Tibial nerve (tissue), 4 donors: ENCODE measurements around the gene NRCAM.

ENCODE experiments used
- CTCF ChIP-seq, 5 experiments: fragments of 200-600 bp in 3 of 5; fragments of 450-650 bp in 2 of 5; sonication (generic) in 3 of 5; IDR thresholded peaks; one replicate each; pipeline ENCODE4 v1.5.1; 2016 to 2019; ENCODE audit warnings: antibody characterized with exemption in 5 of 5, mild to moderate bottlenecking in 3 of 5, moderate library complexity in 2 of 5
- EP300 ChIP-seq, 2 donors: sonication (generic); formaldehyde crosslinking; IDR thresholded peaks; one replicate each; pipeline ENCODE4 v1.6.1; 2017; ENCODE audit warnings: antibody characterized with exemption in 2 of 2, mild to moderate bottlenecking in 1 of 2
- POLR2A ChIP-seq, 2 donors: fragments of 450-650 bp; IDR thresholded peaks; one replicate each; pipeline ENCODE4 v1.6.1; 2017; ENCODE audit warnings: antibody characterized with exemption in 2 of 2, mild to moderate bottlenecking in 2 of 2, moderate library complexity in 2 of 2

GRCh38 chr7:108247614-108248013 is 208.6 kb downstream of the NRCAM start:
- TF ChIP-seq POLR2A (IDR thresholded peaks at IDR 0.05) (no peak), CTCF (IDR thresholded peaks at IDR 0.05) (no peak), EP300 (IDR thresholded peaks at IDR 0.05) (no peak)
